Upper lobe of left lung (tissue), 6 donors: Measurements from ENCODE around the gene CD99L2. TPM values are rescaled to one million over a fixed set of nuclear protein-coding genes. Genes with fewer than 3 reads are reported as not detected.

Experiments used
- ATAC-seq, 2 donors: fragments of 200-7000 bp; cut with Tn5 transposase; one replicate each; pipeline ENCODE4 v1.9.1; 2022; ENCODE audit warnings: mild to moderate bottlenecking in 2 of 2, moderate library complexity in 2 of 2; ENCODE audit not compliant: low FRiP score in 2 of 2
- DNase-seq, 2 donors: peaks; one replicate each; pipeline ENCODE4 v3.0.0-alpha.2; 2019 to 2020
- H3K27ac ChIP-seq, 4 donors: fragments of 200-600 bp; sonication (generic); one replicate each; pipeline ENCODE4 v1.5.1; 2016 to 2019
- H3K27me3 ChIP-seq, 4 donors: fragments of 200-600 bp; sonication (generic); one replicate each; pipeline ENCODE4 v1.5.1; 2017 to 2019
- H3K36me3 ChIP-seq, 4 donors: fragments of 200-600 bp; sonication (generic); one replicate each; pipeline ENCODE4 v1.5.1; 2016 to 2019
- H3K4me1 ChIP-seq, 4 donors: fragments of 200-600 bp; sonication (generic); one replicate each; pipeline ENCODE4 v1.5.1; 2018 to 2019
- H3K4me3 ChIP-seq, 4 donors: fragments of 200-600 bp; sonication (generic); one replicate each; pipeline ENCODE4 v1.5.1; 2017 to 2019; ENCODE audit warnings: mild to moderate bottlenecking in 2 of 4, moderate library complexity in 1 of 4
- H3K9me3 ChIP-seq, 4 donors: fragments of 200-600 bp; sonication (generic); one replicate each; pipeline ENCODE4 v1.5.1; 2018 to 2019
- CTCF ChIP-seq, 6 experiments: fragments of 450-650 bp in 4 of 6; fragments of 200-600 bp in 2 of 6; sonication (generic) in 2 of 6; IDR thresholded peaks; one replicate each; pipeline ENCODE4 v1.5.1; 2016 to 2019; ENCODE audit warnings: antibody characterized with exemption in 6 of 6
- EP300 ChIP-seq, 4 donors: sonication (generic); formaldehyde crosslinking; IDR thresholded peaks; one replicate each; pipeline ENCODE4 v1.5.1; 2017; ENCODE audit warnings: antibody characterized with exemption in 4 of 4, control low read depth in 2 of 4
- POLR2A ChIP-seq, 4 donors: fragments of 450-650 bp; IDR thresholded peaks; one replicate each; pipeline ENCODE4 v1.5.1; 2016 to 2017; ENCODE audit warnings: antibody characterized with exemption in 4 of 4, mild to moderate bottlenecking in 2 of 4
- POLR2AphosphoS5 ChIP-seq, 2 donors: sonication (generic); formaldehyde crosslinking; IDR thresholded peaks; one replicate each; pipeline ENCODE4 v1.5.1; 2017; ENCODE audit warnings: antibody characterized with exemption in 2 of 2
- WGBS, 2 donors: methylation state at CpG; one replicate each; pipeline ENCODE4 v1.1.5; 2017 to 2018; 5-methylcytosine and 5-hydroxymethylcytosine counted together
- total RNA-seq, 6 donors: library from RNA; depleted of rRNA in 4 of 6; stranded (reverse); fragments of >200 nt in 4 of 6; gene quantifications; one replicate each; pipeline versions ENCODE4 v1.1.0 to v1.2.1, GENCODE V29; 2016 to 2021
- donor health status: DM: no; HTN: no; CAD: no; lungs with moderate emphysema.
- donor health status: DM: no; HTN: yes; CAD: no; lungs with severe emphysema.

Gene CD99L2
- total RNA-seq, 6 donors from 2014 or later = 16.8 to 41.6 (median 34.9) TPM

- 73 to 80% methylated on average over 8 of the region's 8 CpGs for WGBS, 2 donors
- H3K4me1 ChIP-seq = no peaks in the 10 kb centered on the region
- H3K36me3 ChIP-seq = peaks cover 0 to 5% (median 0%) of the 10 kb centered on the region in 4 donors
- DNase-seq (no peak), ATAC-seq (peak in 1 of 2 donors; percentile 48)
- no peak overlapping the region for H3K4me3 ChIP-seq
- TF ChIP-seq EP300 (IDR thresholded peaks at IDR 0.05) (no peak), POLR2AphosphoS5 (IDR thresholded peaks at IDR 0.05) (no peak), POLR2A (IDR thresholded peaks at IDR 0.05) (no peak), CTCF (IDR thresholded peaks at IDR 0.05) (no peak)
- H3K27ac ChIP-seq = no peak overlapping the region
- no peaks in the 10 kb centered on the region for H3K27me3 ChIP-seq
- H3K9me3 ChIP-seq = no peaks in the 10 kb centered on the region
These were observed 119.1 kb downstream of the CD99L2 start for GRCh38 chrX:150779385-150779784.

GRCh38 chrX:150777328-150777992 is 121.0 kb downstream of the CD99L2 start:
- TF ChIP-seq POLR2A (IDR thresholded peaks at IDR 0.05) = no peak
- no peak for TF ChIP-seq EP300 (IDR thresholded peaks at IDR 0.05)
- no peak for TF ChIP-seq CTCF (IDR thresholded peaks at IDR 0.05)
- no peak for TF ChIP-seq POLR2AphosphoS5 (IDR thresholded peaks at IDR 0.05)
- no peaks in the 10 kb centered on the region for H3K9me3 ChIP-seq
- ATAC-seq (no peak), DNase-seq (no peak)
- no peaks in the 10 kb centered on the region for H3K4me1 ChIP-seq
- peaks cover 0 to 5% (median 0%) of the 10 kb centered on the region in 4 donors for H3K36me3 ChIP-seq
- WGBS, 2 donors = 89 to 99% methylated on average over 13 to 18 of the region's 18 CpGs
- H3K4me3 ChIP-seq = no peak overlapping the region
- H3K27ac ChIP-seq = no peak overlapping the region
- no peaks in the 10 kb centered on the region for H3K27me3 ChIP-seq

DNA sequence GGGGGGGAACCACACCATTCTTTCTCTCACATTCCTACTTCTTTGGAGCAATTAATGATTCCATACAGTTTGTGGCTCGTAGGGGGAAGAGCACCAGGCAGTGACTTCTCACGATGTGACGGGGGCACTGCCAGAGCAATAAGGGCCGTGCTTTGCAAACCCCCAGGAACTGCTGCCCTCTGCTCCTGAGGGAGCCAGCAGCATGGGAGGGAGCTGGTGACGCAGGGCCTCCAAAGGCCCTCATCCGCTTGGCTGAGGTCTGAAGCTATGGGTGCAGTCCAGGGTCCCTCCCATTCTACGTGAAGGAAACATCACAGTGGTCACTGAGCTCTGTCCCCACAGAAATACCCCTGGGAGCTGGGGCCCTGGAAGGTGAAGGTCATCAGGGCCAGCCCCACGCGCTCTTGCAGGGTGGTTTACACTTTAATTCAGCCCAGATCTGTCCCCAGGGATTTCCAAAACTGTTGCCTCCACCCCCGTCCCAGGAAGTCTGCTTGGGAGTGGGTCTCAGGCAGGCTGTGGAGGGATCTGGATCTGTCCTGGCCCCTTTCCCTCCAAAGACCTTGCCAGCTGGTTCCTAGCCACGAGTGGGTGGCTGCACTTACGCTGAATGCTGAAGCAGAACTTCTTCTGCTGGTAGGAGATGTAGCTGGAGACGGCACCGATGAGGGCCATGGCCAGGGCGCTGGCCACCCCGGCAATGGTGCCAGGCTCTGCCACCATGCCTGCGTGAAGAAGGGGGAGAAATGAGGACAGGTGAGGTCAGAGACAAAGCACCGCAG is 122.7 kb downstream of the CD99L2 start:
- no peak for TF ChIP-seq CTCF (IDR thresholded peaks at IDR 0.05)
- no peak for TF ChIP-seq EP300 (IDR thresholded peaks at IDR 0.05)

DNA sequence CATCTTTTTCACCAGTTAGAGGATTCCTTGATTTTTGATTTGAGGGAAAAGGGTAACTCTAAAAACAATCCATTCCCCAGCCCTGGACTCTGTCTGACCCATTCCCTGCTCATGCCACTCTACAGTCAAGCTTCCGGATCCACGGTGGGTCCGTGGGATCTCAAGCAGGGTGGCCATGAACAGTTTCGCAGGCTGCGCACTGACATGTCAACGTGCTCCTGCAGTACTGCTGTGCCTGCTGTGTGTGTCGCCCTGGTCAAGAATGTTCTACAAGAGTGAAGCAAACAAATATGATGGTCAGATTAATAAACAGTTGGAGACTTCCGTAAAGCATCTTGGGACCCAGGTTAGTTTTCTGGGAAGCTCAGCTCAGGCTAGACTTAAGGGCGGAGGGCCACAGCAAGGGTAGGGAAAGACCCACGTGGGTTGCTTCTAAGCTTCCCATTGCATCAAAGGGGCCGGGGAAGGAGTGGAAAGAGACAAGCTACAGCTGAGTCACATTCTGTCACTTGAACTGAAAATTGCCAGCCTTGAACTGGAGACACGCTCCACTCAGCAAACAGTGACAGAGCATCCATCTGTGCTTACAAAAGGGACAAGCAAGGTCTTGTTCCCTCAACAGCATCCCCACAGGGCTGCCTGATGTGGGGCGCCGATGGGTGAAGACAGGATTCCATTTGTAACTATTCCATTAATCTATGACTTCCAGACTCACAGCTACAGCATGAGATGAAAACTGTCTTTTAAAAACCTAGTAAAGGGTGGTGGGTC is 123.5 kb downstream of the CD99L2 start:
- H3K27ac ChIP-seq = no peak overlapping the region
- peaks cover 0 to 3% (median 0%) of the 10 kb centered on the region in 4 donors for H3K4me1 ChIP-seq
- DNase-seq (no peak), ATAC-seq (no peak)
- no peaks in the 10 kb centered on the region for H3K9me3 ChIP-seq
- peaks cover 0 to 5% (median 0%) of the 10 kb centered on the region in 4 donors for H3K36me3 ChIP-seq
- no peak for TF ChIP-seq EP300 (IDR thresholded peaks at IDR 0.05)
- TF ChIP-seq POLR2A (IDR thresholded peaks at IDR 0.05) = no peak
- no peak for TF ChIP-seq POLR2AphosphoS5 (IDR thresholded peaks at IDR 0.05)
- TF ChIP-seq CTCF (IDR thresholded peaks at IDR 0.05) = no peak
- H3K4me3 ChIP-seq = no peak overlapping the region
- H3K27me3 ChIP-seq = no peaks in the 10 kb centered on the region
- WGBS, 2 donors = 86 to 90% methylated on average over 2 to 14 of the region's 14 CpGs

More for the DNA sequence above, 122.7 kb downstream of the CD99L2 start:
- H3K4me1 ChIP-seq = peaks cover 0 to 3% (median 0%) of the 10 kb centered on the region in 4 donors
- ATAC-seq (no peak), DNase-seq (no peak)
- H3K9me3 ChIP-seq = no peaks in the 10 kb centered on the region
- WGBS, 2 donors = 80 to 83% methylated on average over 2 to 18 of the region's 18 CpGs
- H3K27me3 ChIP-seq = no peaks in the 10 kb centered on the region
- no peak overlapping the region for H3K27ac ChIP-seq
- H3K4me3 ChIP-seq = no peak overlapping the region
- H3K36me3 ChIP-seq = peaks cover 0 to 5% (median 0%) of the 10 kb centered on the region in 4 donors
